CD14-positive monocyte (primary cell): ENCODE measurements around the gene TBC1D26. TPM values are rescaled to one million over a fixed set of nuclear protein-coding genes. Genes with fewer than 3 reads are reported as not detected.

Experiments used
- DNase-seq, 3 donors: peaks; one replicate each; pipeline ENCODE4 v3.0.0-alpha.2; 2011 to 2022
- H2AFZ ChIP-seq: 2 replicates; pipeline ENCODE4 v1.6.0; 2012; ENCODE audit warnings: mild to moderate bottlenecking, low read depth, low read length, inconsistent platforms; ENCODE audit not compliant: insufficient read depth, poor library complexity, severe bottlenecking
- H3K27ac ChIP-seq, 2 donors: 1 replicate in 1 of 2; 2 replicates in 1 of 2; pipeline ENCODE4 v1.5.1; 2012 to 2013; ENCODE audit warnings: low read length in 2 of 2, control low read depth in 1 of 2, inconsistent platforms in 1 of 2, low read depth in 1 of 2, mild to moderate bottlenecking in 1 of 2
- H3K27me3 ChIP-seq, 2 donors: one replicate each; pipeline versions ENCODE4 v1.6.0 to v1.6.1; 2011 to 2013; ENCODE audit warnings: low read length in 2 of 2; ENCODE audit not compliant: control insufficient read depth in 2 of 2, insufficient read depth in 2 of 2
- H3K36me3 ChIP-seq, 2 donors: replicated peaks in 1 of 2; 1 replicate in 1 of 2; 2 replicates in 1 of 2; pipeline versions ENCODE4 v1.5.1 to v1.6.1; 2012 to 2013; ENCODE audit warnings: low read length in 2 of 2, control low read depth in 1 of 2, inconsistent platforms in 1 of 2, mild to moderate bottlenecking in 1 of 2; ENCODE audit not compliant: insufficient read depth in 2 of 2, control insufficient read depth in 1 of 2
- H3K4me1 ChIP-seq, 2 donors: 1 replicate in 1 of 2; 2 replicates in 1 of 2; pipeline versions ENCODE4 v1.5.1 to v1.6.1; 2012 to 2013; ENCODE audit warnings: low read length in 2 of 2, control low read depth in 1 of 2, inconsistent platforms in 1 of 2, mild to moderate bottlenecking in 1 of 2, moderate library complexity in 1 of 2; ENCODE audit not compliant: insufficient read depth in 2 of 2, control insufficient read depth in 1 of 2
- H3K4me2 ChIP-seq: replicated peaks from 2 replicates; pipeline ENCODE3; 2012; ENCODE audit warnings: low read length, moderate library complexity, mild to moderate bottlenecking; ENCODE audit not compliant: poor library complexity, severe bottlenecking; ENCODE audit errors: extremely low read depth
- H3K4me3 ChIP-seq, 3 experiments: fragments of 200-600 bp in 1 of 3; sonication (generic) in 1 of 3; replicated peaks in 1 of 3; 1 replicate in 2 of 3; 2 replicates in 1 of 3; pipeline ENCODE4 v1.5.1; 2011 to 2013; ENCODE audit warnings: low read length in 3 of 3, mild to moderate bottlenecking in 3 of 3, control low read depth in 2 of 3, low read depth in 2 of 3, inconsistent platforms in 1 of 3, moderate library complexity in 1 of 3
- H3K79me2 ChIP-seq: 2 replicates; pipeline ENCODE4 v1.6.0; 2012; ENCODE audit warnings: mild to moderate bottlenecking, control low read depth, inconsistent platforms, low read length, moderate library complexity; ENCODE audit not compliant: insufficient read depth
- H3K9ac ChIP-seq: 2 replicates; pipeline ENCODE4 v1.6.0; 2017; ENCODE audit warnings: low read length, mild to moderate bottlenecking; ENCODE audit not compliant: insufficient read depth, poor library complexity, severe bottlenecking
- H3K9me3 ChIP-seq, 2 donors: replicated peaks in 1 of 2; 1 replicate in 1 of 2; 2 replicates in 1 of 2; pipeline versions ENCODE4 v1.5.1 to v1.6.1; 2012 to 2013; ENCODE audit warnings: low read length in 2 of 2, control low read depth in 1 of 2; ENCODE audit not compliant: control insufficient read depth in 1 of 2, insufficient read depth in 1 of 2
- H4K20me1 ChIP-seq: 2 replicates; pipeline ENCODE4 v1.6.0; 2012; ENCODE audit warnings: mild to moderate bottlenecking, low read length, control low read depth, moderate library complexity; ENCODE audit not compliant: insufficient read depth
- H3K27ac Mint-ChIP-seq, 7 donors: one replicate each; pipeline ENCODE4 v1.8.0; 2020; ENCODE audit warnings: mild to moderate bottlenecking in 7 of 7, mixed read lengths in 7 of 7, moderate library complexity in 6 of 7, inconsistent platforms in 2 of 7
- H3K27me3 Mint-ChIP-seq, 3 donors: one replicate each; pipeline ENCODE4 v1.8.0; 2021 to 2022; ENCODE audit warnings: low read depth in 3 of 3, mild to moderate bottlenecking in 3 of 3, mixed read lengths in 3 of 3, moderate library complexity in 3 of 3, inconsistent platforms in 1 of 3
- H3K36me3 Mint-ChIP-seq, 2 donors: one replicate each; pipeline ENCODE4 v1.8.0; 2020; ENCODE audit warnings: mixed read lengths in 2 of 2, inconsistent platforms in 1 of 2, mild to moderate bottlenecking in 1 of 2
- H3K4me1 Mint-ChIP-seq: one replicate; pipeline ENCODE4 v1.8.0; 2020; ENCODE audit warnings: mild to moderate bottlenecking, mixed read lengths
- H3K4me3 Mint-ChIP-seq, 2 donors: one replicate each; pipeline ENCODE4 v1.8.0; 2020; ENCODE audit warnings: mild to moderate bottlenecking in 2 of 2, mixed read lengths in 2 of 2, moderate library complexity in 1 of 2
- H3K9me3 Mint-ChIP-seq, 7 donors: one replicate each; pipeline ENCODE4 v1.8.0; 2020 to 2022; ENCODE audit warnings: mixed read lengths in 7 of 7, mild to moderate bottlenecking in 6 of 7, moderate library complexity in 6 of 7, inconsistent platforms in 2 of 7
- WGBS: methylation state at CpG from one replicate; pipeline ENCODE4 v1.1.5; 2013; ENCODE audit warnings: missing lambda C conversion rate; ENCODE audit not compliant: insufficient coverage; 5-methylcytosine and 5-hydroxymethylcytosine counted together
- intact Hi-C, 2 donors: fragments of 100-400 bp; cut with micrococcal nuclease; formaldehyde crosslinking; loops; one replicate each; pipeline versions ENCODE4 v1.15.0 to v1.15.1; 2023
- polyA plus RNA-seq, 3 donors: library from polyadenylated mRNA; depleted of rRNA in 1 of 3; unstranded in 2 of 3; stranded (reverse) in 1 of 3; fragments of 300-500 nt in 2 of 3; fragments of >200 nt in 1 of 3; fragmentation: Illumina TruSeq in 2 of 3; gene quantifications; 1 replicate in 2 of 3; 2 replicates in 1 of 3; pipeline ENCODE4 v1.2.3, GENCODE V29; 2012 to 2021
- TF ChIP-seq, protein P1 (sequence below): fragments of 200-600 bp; IDR thresholded peaks from one replicate; pipeline ENCODE4 v1.8.0; 2022; ENCODE audit warnings: antibody characterized with exemption, mild to moderate bottlenecking

The TBC1D26 gene
- polyA plus RNA-seq, 3 donors = 0.03 TPM; not detected in 2

DNA sequence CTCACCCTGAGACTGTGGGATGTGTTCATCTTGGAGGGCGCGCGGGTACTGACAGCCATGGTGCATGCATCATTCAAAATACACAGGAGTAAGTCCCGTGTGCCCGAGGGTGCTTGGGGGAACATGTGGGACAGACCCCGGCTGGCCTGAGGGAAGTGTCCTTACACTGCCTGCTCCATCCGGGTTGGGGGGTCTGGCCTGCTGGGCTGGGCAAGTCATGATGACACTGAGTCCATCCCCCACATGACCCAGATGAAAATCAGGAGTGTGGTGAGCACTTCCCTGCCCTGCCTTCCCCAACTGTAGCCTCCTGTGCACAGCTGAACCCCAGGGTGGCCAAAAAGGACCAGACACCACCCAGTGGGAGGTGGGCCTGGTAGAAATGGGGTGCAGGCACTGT lies 10.8 kb downstream of the TBC1D26 start:
- DNase-seq = no peak
- no peak overlapping the region for H2AFZ ChIP-seq
- no peaks in the 10 kb centered on the region for H4K20me1 ChIP-seq
- H3K27ac Mint-ChIP-seq = no peak overlapping the region
- no peak overlapping the region for H3K4me2 ChIP-seq
- no peak overlapping the region for H3K27ac ChIP-seq
- intact Hi-C loops = no loop called here
- H3K27me3 ChIP-seq = no peaks in the 10 kb centered on the region
- H3K4me3 Mint-ChIP-seq = no peak overlapping the region
- no peaks in the 10 kb centered on the region for H3K9me3 ChIP-seq
- no peaks in the 10 kb centered on the region for H3K36me3 Mint-ChIP-seq
- WGBS = 97% methylated on average over 7 of the region's 7 CpGs
- no peaks in the 10 kb centered on the region for H3K36me3 ChIP-seq
- H3K9ac ChIP-seq = no peak overlapping the region
- H3K4me3 ChIP-seq = no peak overlapping the region
- H3K9me3 Mint-ChIP-seq = peaks cover 0 to 24% (median 7%) of the 10 kb centered on the region in 7 donors
- peaks cover 5 to 9% (median 7%) of the 10 kb centered on the region in 3 donors for H3K27me3 Mint-ChIP-seq
- no peaks in the 10 kb centered on the region for H3K79me2 ChIP-seq
- no peaks in the 10 kb centered on the region for H3K4me1 ChIP-seq
- TF ChIP-seq, protein P1, sequence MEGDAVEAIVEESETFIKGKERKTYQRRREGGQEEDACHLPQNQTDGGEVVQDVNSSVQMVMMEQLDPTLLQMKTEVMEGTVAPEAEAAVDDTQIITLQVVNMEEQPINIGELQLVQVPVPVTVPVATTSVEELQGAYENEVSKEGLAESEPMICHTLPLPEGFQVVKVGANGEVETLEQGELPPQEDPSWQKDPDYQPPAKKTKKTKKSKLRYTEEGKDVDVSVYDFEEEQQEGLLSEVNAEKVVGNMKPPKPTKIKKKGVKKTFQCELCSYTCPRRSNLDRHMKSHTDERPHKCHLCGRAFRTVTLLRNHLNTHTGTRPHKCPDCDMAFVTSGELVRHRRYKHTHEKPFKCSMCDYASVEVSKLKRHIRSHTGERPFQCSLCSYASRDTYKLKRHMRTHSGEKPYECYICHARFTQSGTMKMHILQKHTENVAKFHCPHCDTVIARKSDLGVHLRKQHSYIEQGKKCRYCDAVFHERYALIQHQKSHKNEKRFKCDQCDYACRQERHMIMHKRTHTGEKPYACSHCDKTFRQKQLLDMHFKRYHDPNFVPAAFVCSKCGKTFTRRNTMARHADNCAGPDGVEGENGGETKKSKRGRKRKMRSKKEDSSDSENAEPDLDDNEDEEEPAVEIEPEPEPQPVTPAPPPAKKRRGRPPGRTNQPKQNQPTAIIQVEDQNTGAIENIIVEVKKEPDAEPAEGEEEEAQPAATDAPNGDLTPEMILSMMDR = no peak
- H3K4me1 Mint-ChIP-seq = peaks cover under 1% of the 10 kb centered on the region

DNA sequence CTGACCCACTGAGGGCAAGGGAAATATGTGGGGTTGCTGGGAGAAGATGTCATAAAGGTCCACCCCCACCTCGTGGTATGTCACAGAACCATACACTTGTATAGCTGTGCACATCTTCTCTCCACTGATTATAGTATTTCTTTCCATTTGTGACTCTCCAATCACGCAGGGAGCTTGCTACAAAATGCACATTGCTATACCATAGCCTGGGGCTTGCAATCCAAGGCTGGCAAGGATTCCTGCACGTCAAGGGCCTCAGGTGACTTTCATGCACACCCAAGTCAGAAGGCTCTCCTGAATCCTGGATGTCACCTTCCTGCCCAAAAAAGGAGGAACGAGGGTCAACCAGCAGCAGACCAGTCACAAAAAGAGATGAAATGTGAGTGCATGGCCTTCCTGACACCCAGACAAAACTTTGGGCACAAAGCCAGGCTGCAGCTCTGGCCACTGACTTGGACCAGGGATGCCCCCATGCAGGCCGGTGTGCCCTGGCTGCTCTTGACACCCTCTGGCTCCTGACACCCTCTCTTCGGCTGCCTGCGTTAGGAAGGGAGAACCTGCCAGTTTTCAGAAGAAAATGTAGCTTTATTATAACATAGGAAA lies 12.1 kb downstream of the TBC1D26 start:
- Histone ChIP-seq H3K27me3 (no peaks in the 10 kb centered on the region), H3K79me2 (no peaks in the 10 kb centered on the region), H3K9ac (no peak overlapping the region), H3K9me3 (no peaks in the 10 kb centered on the region), H3K36me3 (no peaks in the 10 kb centered on the region), H3K4me1 (peaks cover 0 to 4% of the 10 kb centered on the region in 2 donors), H4K20me1 (no peaks in the 10 kb centered on the region), H2AFZ (no peak overlapping the region), H3K4me2 (no peak overlapping the region), H3K4me3 (no peak overlapping the region), H3K27ac (no peak overlapping the region)
- H3K27ac Mint-ChIP-seq = no peak overlapping the region
- H3K9me3 Mint-ChIP-seq = peaks cover 0 to 17% (median 6%) of the 10 kb centered on the region in 7 donors
- H3K4me1 Mint-ChIP-seq = peaks cover 8% of the 10 kb centered on the region
- no peak for DNase-seq
- intact Hi-C loops = no loop called here
- H3K4me3 Mint-ChIP-seq = no peak overlapping the region
- TF ChIP-seq, protein P1 = no peak
- peaks cover 5 to 9% (median 8%) of the 10 kb centered on the region in 3 donors for H3K27me3 Mint-ChIP-seq
- WGBS = 96% methylated on average over 4 of the region's 7 CpGs
- H3K36me3 Mint-ChIP-seq = no peaks in the 10 kb centered on the region
